ENCODE results near the gene CAPN14.

CAPN14 gene

GRCh38 chr2:31235504-31235902 lies 18.2 kb upstream of the CAPN14 start:
- H3K4me3 ChIP-seq (ENCODE audit: low read depth, low read length), result peak overlapping the region; percentile 36
- POLR2A ChIA-PET, result no interaction called here
- TF ChIP-seq CTCF (IDR thresholded peaks at IDR 0.05; ENCODE audit: insufficient read depth, low read length, missing control alignments), result no peak
- CTCF ChIA-PET, result interaction anchor here (0.6 to 6.6 kb wide), 4 partner anchors 94 to 287 kb away, joined by 3 to 72 read pairs (median 4); no protein-coding TSS in a partner anchor
- DNase-seq (ENCODE audit: low read depth, low spot score), result peak; percentile 65

- no peak for TF ChIP-seq CTCF (IDR thresholded peaks at IDR 0.05; ENCODE audit: insufficient read depth, low read length, missing control alignments)
- peak overlapping the region; percentile 79 for H3K4me3 ChIP-seq (ENCODE audit: low read depth, low read length)
- POLR2A ChIA-PET, result no interaction called here
- DNase-seq (ENCODE audit: low read depth, low spot score), result no peak
- CTCF ChIA-PET, result interaction anchor here (0.6 to 6.6 kb wide), 8 partner anchors 18 to 288 kb away, joined by 3 to 72 read pairs (median 4); partner anchors contain the start of gene CAPN14
Observed at GRCh38 chr2:31234683-31235503, 17.6 kb upstream of the CAPN14 start.

- no peak for DNase-seq (ENCODE audit: low read depth, low spot score)
- TF ChIP-seq CTCF (IDR thresholded peaks at IDR 0.05; ENCODE audit: insufficient read depth, low read length, missing control alignments), result peak; percentile 85
- ChIA-PET CTCF (interaction anchor here (0.6 to 6.6 kb wide), 18 partner anchors 10 to 496 kb away, joined by 3 to 72 read pairs (median 4); partner anchors contain the start of gene CAPN14), POLR2A (interaction anchor here (0.8 to 1.0 kb wide), 4 partner anchors 97 to 207 kb away, joined by 3 to 6 read pairs (median 4); no protein-coding TSS in a partner anchor)
- H3K4me3 ChIP-seq (ENCODE audit: low read depth, low read length), result peak within 1 kb of the TSS; percentile 79
Observed at GRCh38 chr2:31233741-31234682, 16.7 kb upstream of the CAPN14 start, which contains the start of gene EHD3. Gene EHD3 (plus strand): TSS chr2:31234152. CDS start chr2:31234622, 470 bp downstream.

- ChIA-PET CTCF (interaction anchor here (0.8 to 6.6 kb wide), 14 partner anchors 10 to 290 kb away, joined by 3 to 72 read pairs (median 5); no protein-coding TSS in a partner anchor), POLR2A (interaction anchor here (0.8 to 1.0 kb wide), 4 partner anchors 98 to 207 kb away, joined by 3 to 6 read pairs (median 4); no protein-coding TSS in a partner anchor)
- no peak overlapping the region for H3K4me3 ChIP-seq (ENCODE audit: low read depth, low read length)
- no peak for TF ChIP-seq CTCF (IDR thresholded peaks at IDR 0.05; ENCODE audit: insufficient read depth, low read length, missing control alignments)
- no peak for DNase-seq (ENCODE audit: low read depth, low spot score)
Observed at GRCh38 chr2:31233231-31233630, 15.9 kb upstream of the CAPN14 start.

- no peak for TF ChIP-seq CTCF (IDR thresholded peaks at IDR 0.05; ENCODE audit: insufficient read depth, low read length, missing control alignments)
- no peak overlapping the region for H3K4me3 ChIP-seq (ENCODE audit: low read depth, low read length)
- no peak for DNase-seq (ENCODE audit: low read depth, low spot score)
- CTCF ChIA-PET, result interaction anchor here (0.8 to 6.6 kb wide), 7 partner anchors 21 to 519 kb away, joined by 3 to 72 read pairs (median 3); no protein-coding TSS in a partner anchor
- POLR2A ChIA-PET, result no interaction called here
Observed at GRCh38 chr2:31232586-31232985, 15.3 kb upstream of the CAPN14 start.
